SK-N-MC (cell line): ENCODE results near the gene SNX25.

ENCODE experiments used
- EZH2 ChIP-seq: fragments of 200-600 bp; sonication (generic); IDR thresholded peaks from one replicate; pipeline ENCODE4 v1.6.1; 2017; ENCODE audit warnings: antibody characterized with exemption
- POLR2AphosphoS5 ChIP-seq: IDR thresholded peaks from 2 replicates; pipeline ENCODE4 v1.6.1; 2012; ENCODE audit warnings: mild to moderate bottlenecking, low read depth, low read length, borderline replicate concordance

- TF ChIP-seq POLR2AphosphoS5 (no peak), EZH2 (no peak)
These were observed 60.6 kb downstream of the SNX25 start for GRCh38 chr4:185270037-185270436.
